ENCODE data around the gene PRSS33. TPM values are rescaled to one million over a fixed set of nuclear protein-coding genes. Genes with fewer than 3 reads are reported as not detected.

Gene PRSS33
- total and polyA plus RNA-seq, 2 of the 8 experiments (the other 6 are each of a cell fraction or from before 2014, with no cell fraction given), result 0.09 TPM; not detected in 1

DNA sequence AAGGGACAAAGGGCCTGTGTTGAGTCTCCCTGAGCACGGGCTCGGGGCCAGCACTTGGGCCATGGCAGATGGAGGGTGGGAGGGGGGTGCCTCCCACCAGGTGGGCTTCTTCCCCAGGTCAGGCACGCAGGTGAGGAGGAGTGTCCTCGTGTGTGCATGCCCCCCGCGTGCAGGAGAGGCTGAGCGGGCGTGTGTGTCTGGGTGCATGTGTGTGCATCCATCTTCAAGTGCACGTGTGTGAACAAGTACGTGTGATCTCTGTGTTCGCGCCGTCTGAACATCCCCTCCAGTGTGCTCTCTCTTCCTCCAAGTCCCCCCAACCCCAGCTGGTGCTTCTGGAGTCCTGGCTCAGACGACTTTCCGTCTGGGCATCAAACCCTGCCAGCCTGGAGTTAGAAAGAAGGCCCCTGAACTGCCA, 40.0 kb upstream of the PRSS33 start:
- Histone ChIP-seq H3K14ac (ENCODE audit: insufficient read length) (no peak overlapping the region), H3K56ac (replicated peaks; ENCODE audit: insufficient read length, low read depth, low read length) (no peak overlapping the region), H3K4ac (replicated peaks; ENCODE audit: insufficient read length, low read depth, low read length) (no peak overlapping the region), H3K79me2 (ENCODE audit: control insufficient read depth in 1 of 2, insufficient read depth in 2 of 2, low read length in 2 of 2) (no peaks in the 10 kb centered on the region), H3K79me1 (ENCODE audit: low read depth, low read length) (no peaks in the 10 kb centered on the region), H2BK5ac (ENCODE audit: low read depth, low read length) (no peak overlapping the region), H3K4me2 (ENCODE audit: insufficient read depth in 1 of 2, low read depth in 2 of 2, low read length in 2 of 2) (no peak overlapping the region), H3K27me3 (replicated peaks in 1 of 4; ENCODE audit: control insufficient read depth in 3 of 4, extremely low read depth in 1 of 4, insufficient read depth in 3 of 4, low read length in 3 of 4) (no peaks in the 10 kb centered on the region), H3K9me3 (ENCODE audit: insufficient read depth in 2 of 2, low read depth in 1 of 2, low read length in 1 of 2) (no peaks in the 10 kb centered on the region), H3K18ac (ENCODE audit: extremely low read depth, low read length) (no peak overlapping the region), H2BK20ac (ENCODE audit: low read length) (no peak overlapping the region), H4K20me1 (replicated peaks in 1 of 2; ENCODE audit: control insufficient read depth in 1 of 2, insufficient read depth in 2 of 2, low read length in 2 of 2) (no peaks in the 10 kb centered on the region), H4K91ac (replicated peaks; ENCODE audit: insufficient read length, low read length) (no peak overlapping the region), H3K36me3 (ENCODE audit: control insufficient read depth in 2 of 4, insufficient read depth in 4 of 4, low read length in 3 of 4) (no peaks in the 10 kb centered on the region), H3K4me3 (ENCODE audit: extremely low read depth in 1 of 4, insufficient read depth in 2 of 4, low read depth in 3 of 4, low read length in 4 of 4) (no peak overlapping the region), H3K27ac (ENCODE audit: low read depth, low read length) (no peak overlapping the region), H3K23ac (ENCODE audit: insufficient read length) (no peak overlapping the region), H4K8ac (ENCODE audit: extremely low read depth, insufficient read depth, low read length) (no peak overlapping the region), H2BK15ac (ENCODE audit: low read length) (no peak overlapping the region), H4K5ac (ENCODE audit: insufficient read length, low read depth, low read length) (no peak overlapping the region), H2AFZ (ENCODE audit: low read length) (no peak overlapping the region), H3K23me2 (ENCODE audit: low read depth, low read length) (no peaks in the 10 kb centered on the region), H2BK120ac (replicated peaks; ENCODE audit: low read depth, low read length) (no peak overlapping the region), H3K9ac (replicated peaks in 1 of 4; ENCODE audit: extremely low read depth in 1 of 4, low read depth in 3 of 4, low read length in 3 of 4) (no peak overlapping the region), H2AK5ac (ENCODE audit: low read depth, low read length) (no peak overlapping the region), H2BK12ac (ENCODE audit: low read depth, low read length) (no peak overlapping the region), H3K4me1 (replicated peaks in 1 of 4; ENCODE audit: control insufficient read depth in 3 of 4, insufficient read depth in 4 of 4, low read length in 3 of 4) (no peaks in the 10 kb centered on the region)
- 90% methylated on average over 13 of the region's 15 CpGs; no CpG with 5 or more reads in 1 of the 2 experiments for WGBS, 2 experiments (ENCODE audit: extremely low coverage in 1 of 2, insufficient coverage in 1 of 2, insufficient read length in 1 of 2, insufficient replicate concordance in 2 of 2, low coverage in 1 of 2, low lambda C conversion rate in 2 of 2, missing lambda C conversion rate in 1 of 2)
- POLR2A ChIA-PET (ENCODE audit: partially characterized antibody), result no interaction called here
- TF ChIP-seq CEBPB (IDR thresholded peaks at IDR 0.05; ENCODE audit: low read depth, low read length), result no peak
- TF ChIP-seq, protein P1, sequence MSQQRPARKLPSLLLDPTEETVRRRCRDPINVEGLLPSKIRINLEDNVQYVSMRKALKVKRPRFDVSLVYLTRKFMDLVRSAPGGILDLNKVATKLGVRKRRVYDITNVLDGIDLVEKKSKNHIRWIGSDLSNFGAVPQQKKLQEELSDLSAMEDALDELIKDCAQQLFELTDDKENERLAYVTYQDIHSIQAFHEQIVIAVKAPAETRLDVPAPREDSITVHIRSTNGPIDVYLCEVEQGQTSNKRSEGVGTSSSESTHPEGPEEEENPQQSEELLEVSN (IDR thresholded peaks at IDR 0.05), result no peak
- CTCF ChIA-PET (ENCODE audit: partially characterized antibody), result interaction anchor here (0.6 to 1.7 kb wide), 4 partner anchors 11 to 133 kb away, joined by 3 to 7 read pairs (median 5); no protein-coding TSS in a partner anchor
- FAIRE-seq (no peak), DNase-seq (ENCODE audit: low read depth in 1 of 2, low spot score in 2 of 2) (no peak)
